NCI-H446 (cell line): ENCODE data around the gene ADAMTS17.

ENCODE experiments used
- DNase-seq, 2 experiments: peaks; one replicate each; lab custom pipeline; 2025; lab: John Stamatoyannopoulos, UW

Gene ADAMTS17

DNA sequence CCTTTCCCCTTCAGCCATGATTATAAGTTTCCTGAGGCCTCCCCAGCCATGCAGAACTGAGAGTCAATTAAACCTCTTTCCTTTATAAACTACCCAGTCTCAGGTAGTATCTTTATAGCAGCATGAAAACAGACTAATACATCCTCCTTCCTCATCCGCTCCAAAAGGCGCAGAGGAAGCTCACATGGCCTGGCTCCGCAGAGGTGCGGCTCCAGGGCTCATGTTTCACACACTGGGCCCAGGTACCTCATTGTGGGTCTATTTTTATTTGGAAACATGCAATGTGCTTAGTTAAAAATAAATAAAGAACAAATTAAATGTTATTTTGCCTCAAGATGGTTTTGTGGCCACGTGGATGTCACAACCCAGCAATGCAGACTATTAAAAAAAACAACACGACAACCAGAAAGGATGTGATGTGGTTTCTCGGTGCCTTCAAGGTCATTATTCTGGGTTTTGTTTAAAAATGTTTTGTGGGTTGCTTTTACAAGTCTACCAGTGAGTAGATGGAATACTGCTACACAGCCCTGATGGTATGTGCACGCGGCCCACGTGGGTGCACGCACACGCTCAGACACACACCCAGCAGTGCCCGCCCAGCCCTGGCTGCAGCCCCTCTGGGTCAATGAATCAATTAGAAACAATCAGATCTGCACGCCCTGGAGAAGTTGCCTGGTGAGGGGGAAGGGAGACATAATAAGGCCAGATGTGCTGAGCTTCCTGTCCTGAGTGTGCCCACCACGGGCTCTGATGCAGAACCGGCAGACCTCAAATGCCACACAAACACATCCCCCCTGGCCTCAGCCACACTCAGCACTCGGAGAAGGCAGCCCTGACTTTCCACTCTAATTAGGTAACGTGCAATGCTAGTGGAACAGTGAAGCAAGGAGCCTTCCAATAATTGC is 140.1 kb downstream of the ADAMTS17 start:
- DNase-seq: no peak

DNA sequence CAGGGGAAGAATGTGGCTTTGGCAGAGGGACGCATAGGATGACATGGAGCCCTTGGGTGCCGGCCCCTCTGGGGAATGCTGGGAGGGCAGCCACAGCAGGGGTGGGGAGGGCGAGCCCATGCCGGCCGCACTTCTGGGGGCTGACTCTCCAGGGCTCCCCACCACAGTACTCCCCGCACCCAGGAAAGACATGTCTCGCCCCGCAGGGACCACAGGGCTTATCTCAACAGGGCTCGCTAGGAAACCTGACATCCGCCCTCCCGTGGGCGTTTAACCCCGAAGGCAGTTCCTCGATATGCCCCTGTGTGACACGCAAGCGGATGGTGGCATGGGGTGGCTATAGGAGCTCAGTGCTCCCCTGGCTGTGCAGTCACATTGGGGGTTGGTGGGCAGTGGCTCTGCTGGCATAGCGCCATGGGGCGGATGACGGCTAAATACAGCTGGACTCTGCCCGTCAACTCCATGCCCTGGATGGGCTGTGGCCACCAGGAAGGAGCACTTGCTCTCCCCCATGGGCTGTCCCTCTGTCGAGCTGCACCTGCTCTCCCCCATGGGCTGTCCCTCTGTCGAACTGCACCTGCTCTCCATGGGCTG is 141.4 kb downstream of the ADAMTS17 start:
- DNase-seq: no peak

DNA sequence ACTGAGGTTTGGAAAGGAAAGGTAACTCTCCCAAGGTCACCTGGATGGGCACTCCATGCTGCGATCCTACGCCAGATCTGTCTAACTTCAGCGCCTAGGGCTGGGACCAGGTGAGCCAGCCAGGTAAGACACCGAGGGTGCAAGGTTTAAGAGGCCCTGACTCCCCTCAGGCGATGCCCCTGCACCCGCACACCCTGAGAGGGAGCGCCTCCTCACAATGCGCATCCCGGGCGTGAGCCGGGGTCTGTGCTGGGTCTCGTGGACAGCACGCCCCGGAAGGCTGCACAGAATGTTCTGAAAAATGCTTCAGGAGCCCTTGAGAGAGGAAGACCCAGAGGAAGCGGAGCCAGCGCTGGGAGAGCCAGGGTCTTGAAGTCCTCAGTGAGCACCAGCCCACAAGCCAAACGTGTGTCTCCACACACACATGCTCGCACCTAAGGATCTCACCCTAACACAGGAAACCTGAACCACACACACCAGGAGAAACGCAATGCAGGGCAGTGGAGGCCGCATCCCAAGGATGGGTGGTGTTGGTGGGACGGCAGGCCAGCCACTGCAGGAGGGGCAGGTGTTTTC is 142.0 kb downstream of the ADAMTS17 start:
- DNase-seq: no peak

DNA sequence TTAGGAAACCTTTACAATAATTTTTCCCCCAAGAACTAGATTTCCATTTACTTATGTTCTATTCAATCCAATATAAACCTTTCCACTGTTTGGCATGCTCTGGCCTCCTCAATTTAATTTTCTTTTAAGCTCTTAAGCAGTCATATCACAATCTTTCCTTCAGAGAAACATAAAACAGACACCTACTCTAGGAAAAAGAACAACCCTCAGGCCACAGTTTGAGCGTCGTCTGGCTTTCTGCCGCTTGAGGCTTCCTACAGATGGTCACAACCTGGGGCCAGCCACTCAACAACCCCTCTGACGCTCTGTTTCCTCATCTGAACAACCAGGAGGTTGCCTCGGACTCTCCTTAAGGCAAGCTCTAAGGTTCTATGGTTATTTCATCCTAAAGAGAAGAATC is 143.3 kb downstream of the ADAMTS17 start:
- no peak for DNase-seq

DNA sequence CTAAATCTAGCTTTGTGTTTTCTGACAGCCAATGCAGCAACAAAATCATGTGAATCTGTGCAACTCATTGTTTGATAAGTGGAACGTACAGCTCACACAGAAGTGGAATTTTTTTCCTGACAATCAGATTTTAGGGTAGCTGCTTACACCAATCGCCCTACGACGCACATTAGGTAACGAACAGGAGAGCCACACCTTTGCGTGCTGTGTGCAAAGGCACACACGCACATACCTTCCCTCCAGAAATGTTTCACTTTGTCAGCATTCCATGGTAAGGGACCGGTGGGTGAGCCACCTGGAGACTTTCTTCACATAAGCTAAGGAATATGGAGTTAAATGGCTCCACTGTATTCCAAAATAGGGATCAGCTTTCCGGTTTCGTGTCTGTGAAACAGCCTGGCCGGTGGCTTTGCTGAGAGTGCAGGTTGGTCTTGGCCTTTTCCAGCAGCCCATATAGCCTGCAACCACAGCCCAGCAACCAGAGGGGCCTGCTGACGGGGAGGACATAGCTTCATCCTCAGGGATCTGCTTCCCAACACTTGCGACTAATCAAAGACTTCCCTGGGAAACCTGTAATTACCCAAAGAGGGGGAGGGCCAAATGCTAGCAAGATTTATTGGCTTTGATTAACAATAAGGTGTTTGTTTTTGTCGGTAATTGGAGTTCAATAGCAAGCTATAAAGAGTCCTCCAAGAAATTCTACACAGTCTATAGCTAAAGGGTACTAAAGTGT is 145.3 kb downstream of the ADAMTS17 start:
- no peak for DNase-seq

DNA sequence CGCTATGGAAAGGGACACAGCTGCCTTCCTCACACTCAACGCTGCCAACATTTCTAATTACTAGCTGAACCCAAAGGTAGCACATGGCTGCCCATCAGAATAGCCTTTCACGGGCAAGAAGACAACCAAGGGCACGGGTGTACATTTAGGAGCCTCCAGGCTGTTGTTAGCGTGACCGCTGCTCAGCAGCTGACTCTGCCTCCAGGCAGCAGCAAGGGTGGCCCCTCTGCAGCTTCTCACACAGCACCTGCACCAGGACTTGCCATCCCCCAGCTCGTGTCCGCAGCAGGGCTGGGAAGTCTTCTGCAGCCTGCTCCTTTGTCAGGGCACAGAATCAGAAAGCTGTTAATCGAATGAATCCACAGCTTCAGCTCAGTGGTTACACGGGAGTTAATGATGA is 146.8 kb downstream of the ADAMTS17 start:
- DNase-seq: no peak

DNA sequence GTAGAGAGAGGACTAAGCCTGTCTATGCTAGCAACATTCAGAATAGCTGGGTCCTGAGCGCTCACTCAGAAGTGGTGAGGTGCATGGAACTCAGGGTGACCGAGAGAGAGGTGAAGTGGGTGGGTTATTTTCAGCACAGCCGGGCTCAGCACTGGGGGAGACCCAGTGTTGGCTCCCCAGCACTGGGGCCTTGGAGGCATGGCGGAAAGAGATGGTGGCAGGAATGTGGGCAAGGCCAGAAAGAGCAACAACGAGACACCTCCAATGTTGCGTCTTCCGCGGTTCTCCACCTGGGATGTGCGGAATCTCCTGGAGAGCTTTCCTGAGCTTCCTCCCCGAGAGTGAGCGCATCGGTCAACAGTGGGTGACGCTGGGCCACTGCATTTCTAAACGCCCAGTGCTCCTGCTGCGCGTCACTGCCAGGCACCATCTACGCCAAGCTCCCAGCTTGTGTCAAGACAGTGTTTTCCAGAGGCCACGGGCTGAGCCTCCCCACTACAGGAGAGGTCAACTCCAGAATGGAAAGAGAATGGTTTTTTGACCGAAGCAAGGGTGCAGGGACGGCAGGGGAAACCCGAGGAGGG is 148.4 kb downstream of the ADAMTS17 start:
- DNase-seq: no peak

DNA sequence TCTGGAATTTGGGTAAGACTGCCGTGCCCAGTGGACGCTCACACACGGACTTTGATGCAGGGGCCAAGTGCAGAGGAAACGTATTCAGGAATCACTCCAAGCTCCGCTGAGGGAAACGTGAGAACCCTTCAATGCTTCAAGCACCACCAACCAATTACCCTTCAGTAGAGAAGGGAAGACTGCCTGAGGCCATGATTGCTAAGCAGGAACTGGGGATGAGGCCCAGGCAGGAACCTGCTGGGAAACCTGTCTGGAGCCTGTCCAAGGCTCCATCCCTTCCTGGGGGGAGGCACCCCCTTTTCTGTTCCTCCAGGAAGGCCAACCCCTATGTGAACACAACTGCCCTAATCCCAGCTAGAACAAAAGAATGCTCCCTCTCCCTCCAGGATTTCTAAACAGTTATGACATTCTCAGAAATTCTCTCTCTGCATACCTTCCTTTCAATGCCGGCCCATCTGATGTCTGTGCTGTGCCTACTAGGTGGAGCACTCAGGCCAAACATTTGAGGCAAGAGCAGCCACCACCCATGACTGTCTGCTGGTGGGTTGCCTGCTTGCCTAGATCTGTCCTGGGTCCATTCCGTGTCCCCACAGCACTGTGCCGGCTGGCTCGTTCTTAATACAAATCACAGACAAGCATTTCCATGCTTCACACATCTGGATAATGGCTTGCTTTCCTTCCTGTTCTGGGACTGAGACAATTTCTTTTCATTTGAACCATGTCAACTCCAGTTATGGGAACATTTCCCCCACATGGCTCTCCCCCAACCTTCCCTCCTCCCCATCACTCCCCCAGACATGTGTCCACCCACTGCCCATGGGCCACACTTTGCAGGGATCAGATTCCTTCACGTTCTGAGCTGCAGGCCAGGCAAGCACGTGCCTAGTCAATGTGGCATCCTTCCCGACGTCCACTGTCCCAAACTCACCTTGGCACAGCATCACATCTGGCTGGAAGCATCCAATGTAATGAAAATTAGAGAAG is 149.4 kb downstream of the ADAMTS17 start:
- no peak for DNase-seq

DNA sequence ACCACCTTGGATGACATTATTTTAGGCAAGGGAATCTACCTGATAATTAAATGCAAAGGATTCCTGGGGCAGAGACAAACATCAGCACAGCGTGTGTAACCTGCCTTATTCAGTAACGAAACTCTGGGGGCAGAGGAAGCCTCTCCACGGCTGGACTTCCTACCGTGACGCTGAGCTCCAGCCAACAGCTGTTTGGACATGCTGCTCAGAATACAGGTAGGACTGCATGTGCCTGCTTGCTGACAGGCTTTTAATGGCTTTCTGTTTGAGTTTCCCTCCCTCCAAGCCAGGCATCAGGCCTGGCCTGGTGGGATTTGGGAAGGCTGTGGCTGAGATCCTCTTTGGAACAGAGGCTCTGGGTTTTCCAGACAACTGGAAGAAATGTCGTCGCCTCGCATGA is 150.6 kb downstream of the ADAMTS17 start:
- DNase-seq: no peak

DNA sequence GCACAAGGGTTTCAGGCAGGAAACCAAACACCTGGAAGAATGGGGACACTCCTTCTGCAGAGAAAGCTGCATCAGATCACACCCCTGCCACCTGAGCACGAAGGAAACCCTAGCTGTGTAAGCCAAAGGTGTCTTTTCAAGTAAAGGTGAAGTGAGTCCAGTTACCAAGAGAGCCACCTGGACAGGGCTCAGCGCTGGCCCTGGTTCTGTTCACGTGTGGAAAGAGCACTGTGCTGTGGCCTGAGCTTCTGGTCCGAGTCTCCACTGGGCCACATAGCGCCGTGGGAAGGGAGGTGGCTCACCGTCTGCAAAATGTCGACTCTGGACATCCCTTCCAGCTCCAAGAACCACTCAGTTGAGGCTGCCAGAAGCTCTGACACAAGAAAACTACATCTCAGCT is 151.1 kb downstream of the ADAMTS17 start:
- DNase-seq: no peak

DNA sequence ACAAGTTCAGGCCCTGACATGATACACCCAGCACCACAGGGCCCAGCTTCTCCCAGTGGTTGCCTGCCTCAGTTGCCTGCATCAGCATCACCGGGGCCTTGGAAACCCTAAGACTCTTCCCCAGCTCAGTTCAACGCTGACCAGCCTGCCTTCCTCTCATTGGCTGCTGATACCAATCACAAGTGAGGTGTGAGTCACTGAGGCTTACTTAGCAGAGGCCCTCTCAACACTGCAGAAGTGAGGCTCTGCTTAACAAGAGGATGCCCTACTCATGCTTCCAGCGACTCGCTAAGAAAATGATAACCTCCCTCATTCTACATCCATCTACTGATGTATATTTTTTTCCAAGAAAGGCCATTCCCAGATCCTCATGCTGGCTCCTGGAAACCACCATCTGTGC is 151.9 kb downstream of the ADAMTS17 start:
- no peak for DNase-seq

DNA sequence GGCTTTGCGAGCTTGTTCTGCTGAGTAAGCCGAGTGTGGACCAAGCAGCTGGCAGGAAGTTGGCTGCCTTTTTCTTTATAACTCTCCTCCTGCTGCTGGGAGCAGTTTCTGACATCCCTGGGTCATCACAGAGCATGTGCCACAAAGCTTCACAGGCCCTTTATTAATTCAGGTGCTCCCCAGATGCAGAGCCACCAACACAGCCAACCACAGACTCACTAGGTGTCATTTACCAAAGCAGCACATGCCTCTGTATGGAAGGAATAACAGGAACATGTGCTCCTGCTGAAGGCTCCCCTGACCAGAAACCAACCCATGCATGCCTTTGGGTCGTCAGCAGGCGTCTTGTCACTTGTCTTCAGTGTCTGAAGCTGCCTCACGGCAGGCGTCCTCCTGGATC is 152.5 kb downstream of the ADAMTS17 start:
- no peak for DNase-seq

DNA sequence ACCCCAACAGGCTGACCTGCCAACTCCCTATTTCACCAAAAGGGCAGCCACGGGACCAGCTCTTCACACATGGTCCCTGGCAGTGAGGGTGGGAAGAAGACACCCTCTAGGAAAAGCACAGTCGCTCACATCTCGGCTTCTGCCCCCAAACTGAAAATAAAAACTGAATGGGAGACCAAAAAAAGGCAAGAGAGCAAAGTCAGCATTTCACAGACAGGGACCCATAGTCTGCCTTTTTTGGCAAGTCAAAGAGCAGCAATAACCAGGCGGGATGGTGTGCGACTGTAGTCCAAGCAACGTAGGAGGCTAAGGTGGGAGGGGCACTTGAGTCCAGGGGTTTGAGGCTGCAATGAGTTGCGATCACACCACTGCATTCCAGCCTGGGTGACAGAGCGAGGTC is 154.1 kb downstream of the ADAMTS17 start:
- no peak for DNase-seq

DNA sequence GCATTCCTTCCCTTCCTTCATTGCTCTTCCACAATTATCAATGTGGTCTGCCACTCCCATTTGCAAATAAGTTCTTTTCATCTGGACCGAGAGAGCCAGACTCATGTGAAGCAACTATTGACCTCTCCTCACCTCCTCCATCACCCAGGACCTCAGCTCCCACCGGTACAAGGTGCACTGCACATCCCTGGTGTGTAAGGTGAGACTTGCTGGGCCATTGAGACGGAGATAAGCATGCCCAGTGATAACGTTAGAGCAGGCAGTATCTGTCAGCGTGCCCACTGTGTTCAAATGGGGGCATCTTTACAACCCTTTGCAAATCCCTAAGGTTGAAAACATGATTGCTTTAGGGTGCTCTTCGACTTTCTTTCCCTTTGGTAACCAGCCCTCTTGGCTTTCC is 154.8 kb downstream of the ADAMTS17 start:
- DNase-seq: no peak

DNA sequence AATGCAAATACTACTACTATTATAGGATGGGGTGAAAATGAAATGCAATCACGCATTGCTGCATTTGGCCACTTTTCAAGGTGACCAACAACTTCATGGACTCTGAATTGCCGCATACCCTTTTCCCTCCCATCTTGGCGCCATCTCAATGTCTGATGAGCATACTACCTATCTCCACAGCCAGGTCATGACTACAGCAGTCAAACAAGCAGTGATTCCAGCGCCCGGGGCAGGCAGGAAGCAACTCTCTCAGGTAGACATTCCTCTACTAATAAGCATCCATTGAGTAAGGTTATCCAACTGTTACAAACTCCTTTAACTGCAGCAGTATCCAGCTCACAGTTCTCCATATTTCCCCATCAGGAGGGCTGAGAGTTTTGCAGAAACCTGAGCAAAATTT is 155.4 kb downstream of the ADAMTS17 start:
- DNase-seq: no peak

DNA sequence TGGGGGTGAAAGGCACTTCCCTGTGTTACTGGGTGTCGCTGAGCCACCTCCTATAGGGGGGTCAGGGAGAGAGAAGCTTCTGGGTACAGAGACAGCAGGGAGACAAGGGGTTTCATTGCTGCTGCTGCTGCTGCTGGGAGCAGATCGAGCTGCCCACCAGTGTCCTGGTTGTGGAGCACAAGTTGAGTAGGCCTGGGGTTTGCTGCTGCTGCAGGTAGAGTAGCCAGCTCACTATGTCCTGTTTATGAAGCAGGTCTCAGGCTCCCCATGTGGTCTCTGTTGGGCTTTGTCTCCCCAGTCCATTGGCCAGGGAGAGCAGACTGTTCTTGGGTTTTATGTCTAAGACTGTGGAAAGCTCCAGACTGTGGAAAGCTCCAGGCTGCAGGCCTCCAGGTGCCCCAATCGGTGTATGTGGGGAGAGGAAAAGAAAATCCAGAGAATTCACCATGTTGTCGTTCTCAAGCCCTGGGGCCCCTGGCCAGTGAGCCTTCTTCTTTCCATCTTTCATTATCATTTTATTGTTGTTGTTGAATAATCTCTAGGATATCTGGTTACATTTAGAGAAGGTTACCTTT is 157.8 kb downstream of the ADAMTS17 start:
- no peak for DNase-seq

DNA sequence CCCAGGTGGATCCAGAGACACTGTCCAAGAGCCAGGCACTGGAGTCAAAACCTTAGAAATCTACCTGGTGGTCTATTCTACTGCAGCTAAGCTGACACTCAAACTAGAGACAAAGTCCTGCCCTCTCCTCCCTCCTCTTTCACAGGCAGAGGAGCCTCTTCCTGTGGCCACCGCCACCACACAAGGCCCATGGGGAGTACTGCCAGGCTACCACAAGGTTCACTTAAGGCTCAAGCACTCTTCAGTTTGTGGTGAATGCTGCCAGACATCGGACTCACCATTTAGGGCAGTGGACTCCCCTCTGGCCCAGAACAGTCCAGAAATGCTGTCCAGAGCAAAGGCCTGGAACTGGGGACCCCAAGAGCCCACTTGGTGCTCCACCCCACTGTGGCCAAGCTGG is 160.9 kb downstream of the ADAMTS17 start:
- no peak for DNase-seq

DNA sequence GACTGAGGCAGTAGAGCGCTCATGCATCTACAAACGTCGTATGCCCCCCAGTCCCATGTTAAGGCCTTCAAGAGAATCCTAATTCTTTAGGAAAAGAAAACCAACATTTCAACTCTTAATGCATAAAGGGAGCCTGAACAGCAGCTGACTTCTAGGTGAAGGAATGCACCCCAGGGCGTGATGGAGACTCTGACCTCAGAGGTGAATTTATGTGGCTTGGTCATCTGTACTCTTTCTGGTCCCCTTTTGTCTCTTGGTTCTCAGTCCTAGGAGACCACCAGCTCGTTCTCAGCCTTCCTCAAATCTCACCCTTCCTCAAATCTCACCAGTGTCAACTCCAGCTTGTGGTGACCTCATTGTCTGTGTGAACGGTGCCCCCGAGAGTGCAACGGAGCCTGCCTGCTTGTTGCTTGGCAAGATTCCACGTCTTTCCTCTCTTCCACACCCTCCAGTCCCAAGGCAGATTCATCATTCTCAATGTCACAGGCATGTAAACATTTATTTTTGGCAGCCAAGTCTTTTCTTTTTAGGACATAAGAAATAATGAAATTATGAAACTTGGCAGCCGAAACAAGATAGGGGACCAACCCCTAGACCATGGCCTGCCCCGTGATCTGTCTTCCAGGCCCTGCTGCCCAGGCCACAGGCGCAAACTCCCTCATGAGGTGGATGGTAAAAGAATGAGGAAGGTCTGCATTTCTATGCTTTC is 166.2 kb downstream of the ADAMTS17 start:
- no peak for DNase-seq

DNA sequence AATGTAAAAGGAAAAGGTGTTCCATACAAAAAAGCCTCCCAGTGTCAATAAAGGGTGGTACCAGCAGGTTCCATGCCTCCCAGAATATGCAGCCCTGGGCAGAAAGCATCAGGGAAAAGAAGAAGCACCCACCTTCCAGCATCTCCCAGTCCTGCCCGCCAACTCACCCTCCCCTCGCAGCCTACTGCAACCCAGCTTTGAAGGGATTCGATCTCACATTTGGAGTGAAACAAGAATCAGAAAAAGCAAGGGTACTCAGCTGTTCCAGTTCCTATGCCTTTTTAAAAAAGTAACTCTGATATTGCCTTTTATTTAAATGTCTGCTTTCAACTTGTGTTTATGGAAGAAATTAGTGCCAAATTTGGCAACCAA is 166.9 kb downstream of the ADAMTS17 start:
- no peak for DNase-seq
